PC-9 (cell line): ENCODE measurements around the gene ARCN1. TPM values are rescaled to one million over a fixed set of nuclear protein-coding genes. Genes with fewer than 3 reads are reported as not detected.

Source experiments
- BruUV-seq: library from RNA; stranded (reverse); fragments of 400-500 nt; replicated peaks from 2 replicates; lab custom pipeline; 2021; lab: Mats Ljungman, UMichigan
- CTCF ChIA-PET: fragments of 300-600 bp; sonication (Branson Sonifier 250); formaldehyde crosslinking; loops from one replicate; lab custom pipeline; 2022; ENCODE audit warnings: antibody characterized with exemption; lab: Charles Lee
- POLR2A ChIA-PET: fragments of 300-600 bp; sonication (Branson Sonifier 250); formaldehyde crosslinking; loops from one replicate; lab custom pipeline; 2022; ENCODE audit warnings: antibody characterized with exemption; ENCODE audit not compliant: unreplicated experiment; lab: Charles Lee
- DNase-seq, 2 experiments: peaks; one replicate each; pipeline versions ENCODE4 v3.0.0 to v3.0.0-alpha.2; 2015 to 2022; ENCODE audit warnings: mixed read lengths in 1 of 2
- H2AFZ ChIP-seq: fragments of 200-600 bp; sonication (generic); 2 replicates; pipeline ENCODE4 v1.8.1; 2017; ENCODE audit warnings: antibody characterized with exemption
- H3F3A ChIP-seq: fragments of 200-600 bp; sonication (generic); 2 replicates; pipeline ENCODE4 v1.8.1; 2017; ENCODE audit warnings: antibody characterized with exemption, mild to moderate bottlenecking, low read depth; ENCODE audit not compliant: insufficient read depth
- H3K27ac ChIP-seq: fragments of 200-600 bp; sonication (generic); 2 replicates; pipeline ENCODE4 v1.6.1; 2016; ENCODE audit warnings: mixed run types
- H3K27me3 ChIP-seq: fragments of 200-600 bp; sonication (generic); 2 replicates; pipeline ENCODE4 v1.6.1; 2016; ENCODE audit warnings: low read depth, mixed run types; ENCODE audit not compliant: insufficient read depth
- H3K36me3 ChIP-seq: fragments of 200-600 bp; sonication (generic); 2 replicates; pipeline ENCODE4 v1.6.1; 2016; ENCODE audit warnings: low read depth, mixed run types
- H3K4me1 ChIP-seq: fragments of 200-600 bp; sonication (generic); replicated peaks from 2 replicates; pipeline ENCODE4 v1.6.1; 2016; ENCODE audit warnings: mixed run types; ENCODE audit not compliant: insufficient read depth
- H3K4me2 ChIP-seq: fragments of 200-600 bp; sonication (generic); 2 replicates; pipeline ENCODE4 v1.6.1; 2017; ENCODE audit warnings: mixed run types
- H3K4me3 ChIP-seq: fragments of 200-600 bp; sonication (generic); 2 replicates; pipeline ENCODE4 v1.6.1; 2016; ENCODE audit warnings: mixed run types
- H3K79me2 ChIP-seq: fragments of 200-600 bp; sonication (generic); 2 replicates; pipeline ENCODE4 v1.6.1; 2017; ENCODE audit warnings: low read depth, mixed run types
- H3K9me2 ChIP-seq: fragments of 200-600 bp; sonication (generic); 2 replicates; pipeline ENCODE4 v1.8.1; 2017; ENCODE audit warnings: mild to moderate bottlenecking; ENCODE audit not compliant: insufficient read depth
- H3K9me3 ChIP-seq: fragments of 200-600 bp; sonication (generic); 2 replicates; pipeline ENCODE4 v1.8.1; 2016; ENCODE audit warnings: low read depth; ENCODE audit not compliant: insufficient read depth
- H4K20me1 ChIP-seq: fragments of 200-600 bp; sonication (generic); 2 replicates; pipeline ENCODE4 v1.8.1; 2017; ENCODE audit not compliant: insufficient read depth
- CTCF ChIP-seq: fragments of 200-600 bp; sonication (generic); conservative IDR thresholded peaks from 2 replicates; pipeline ENCODE4 v1.6.1; 2017; ENCODE audit warnings: mixed run types, antibody characterized with exemption, mild to moderate bottlenecking, moderate library complexity
- EZH2 ChIP-seq: fragments of 200-600 bp; sonication (generic); IDR thresholded peaks from 2 replicates; pipeline ENCODE4 v1.8.0; 2017; ENCODE audit warnings: antibody characterized with exemption, low read depth
- intact Hi-C: fragments of 100-400 bp; cut with micrococcal nuclease; formaldehyde crosslinking; loops from one replicate; pipeline ENCODE4 v1.10.0; 2022; ENCODE audit not compliant: unreplicated experiment
- total RNA-seq: library from RNA; stranded (reverse); gene quantifications from 2 replicates; pipeline ENCODE4 v1.2.3, GENCODE V29; 2021

ARCN1 gene
- total RNA-seq, 1 experiment from 2014 or later: 105 TPM

- H3K27ac ChIP-seq: no peak overlapping the region
- H3K4me2 ChIP-seq: no peak overlapping the region
- TF ChIP-seq CTCF: no peak
- no peak for TF ChIP-seq EZH2
- H3F3A ChIP-seq: no peaks in the 10 kb centered on the region; the same call in 1 of the 2 replicates
- no peak for DNase-seq
- POLR2A ChIA-PET: interaction anchor here (0.6 kb wide), 1 partner anchor 12 kb away, joined by 11 read pairs; no protein-coding TSS in a partner anchor
- BruUV-seq: no TSS peak
- no peaks in the 10 kb centered on the region for H3K9me2 ChIP-seq
- H3K27me3 ChIP-seq: no peaks in the 10 kb centered on the region
- no peaks in the 10 kb centered on the region for H3K79me2 ChIP-seq
- H3K4me3 ChIP-seq: no peak overlapping the region
- intact Hi-C loops: no loop called here
- no peaks in the 10 kb centered on the region for H4K20me1 ChIP-seq
- H2AFZ ChIP-seq: no peak overlapping the region
- H3K9me3 ChIP-seq: no peaks in the 10 kb centered on the region
- CTCF ChIA-PET: interaction anchor here (0.6 kb wide), 1 partner anchor 27 kb away, joined by 3 read pairs; the partner anchor contains the start of gene PHLDB1
- H3K36me3 ChIP-seq: no peaks in the 10 kb centered on the region; the same call in 1 of the 2 replicates
- 0 out of 2 replicates have a peak, but pooled peaks cover 4% of the 10 kb centered on the region for H3K4me1 ChIP-seq
Measured at GRCh38 chr11:118634431-118635236, 62.4 kb downstream of the ARCN1 start.

GRCh38 chr11:118635237-118635591 is 63.0 kb downstream of the ARCN1 start:
- Histone ChIP-seq H3K27ac (no peak overlapping the region), H3K79me2 (no peaks in the 10 kb centered on the region), H3K4me3 (no peak overlapping the region), H4K20me1 (no peaks in the 10 kb centered on the region), H3K9me2 (no peaks in the 10 kb centered on the region), H2AFZ (no peak overlapping the region), H3K9me3 (no peaks in the 10 kb centered on the region), H3K4me1 (0 out of 2 replicates have a peak, but pooled peaks cover 4% of the 10 kb centered on the region), H3K27me3 (no peaks in the 10 kb centered on the region), H3K4me2 (no peak overlapping the region), H3K36me3 (no peaks in the 10 kb centered on the region; the same call in 1 of the 2 replicates), H3F3A (no peaks in the 10 kb centered on the region; the same call in 1 of the 2 replicates)
- no peak for TF ChIP-seq CTCF
- no peak for TF ChIP-seq EZH2
- no TSS peak for BruUV-seq
- intact Hi-C loops: no loop called here
- ChIA-PET POLR2A (interaction anchor here (0.6 kb wide), 1 partner anchor 11 kb away, joined by 11 read pairs; no protein-coding TSS in a partner anchor), CTCF (no interaction called here)
- DNase-seq: no peak

GRCh38 chr11:118635642-118636041 is 63.4 kb downstream of the ARCN1 start:
- CTCF ChIA-PET: no interaction called here
- H2AFZ ChIP-seq: no peak overlapping the region
- no peaks in the 10 kb centered on the region for H3K27me3 ChIP-seq

More at GRCh38 chr11:118635642-118636041, 63.4 kb downstream of the ARCN1 start:
- TF ChIP-seq EZH2: no peak
- TF ChIP-seq CTCF: no peak
- intact Hi-C loops: no loop called here
- no peak for DNase-seq
- no peaks in the 10 kb centered on the region; the same call in 1 of the 2 replicates for H3F3A ChIP-seq
- no peak overlapping the region for H3K27ac ChIP-seq
- no TSS peak for BruUV-seq
- POLR2A ChIA-PET: no interaction called here
- no peak overlapping the region for H3K4me2 ChIP-seq
- H3K79me2 ChIP-seq: no peaks in the 10 kb centered on the region
- H3K4me3 ChIP-seq: no peak overlapping the region
- H3K9me2 ChIP-seq: no peaks in the 10 kb centered on the region
- H3K36me3 ChIP-seq: no peaks in the 10 kb centered on the region; the same call in 1 of the 2 replicates
- H3K4me1 ChIP-seq: 0 out of 2 replicates have a peak, but pooled peaks cover 4% of the 10 kb centered on the region
- H4K20me1 ChIP-seq: no peaks in the 10 kb centered on the region
- H3K9me3 ChIP-seq: no peaks in the 10 kb centered on the region
